Ishikawa (cell line): ENCODE data around the gene CD300LG.

Source experiments
- TAF1 ChIP-seq: IDR thresholded peaks from 2 replicates; pipeline ENCODE4 v1.6.1; 2012; ENCODE audit warnings: low read depth, mild to moderate bottlenecking
- TCF12 ChIP-seq: IDR thresholded peaks from 2 replicates; pipeline ENCODE4 v1.6.1; 2012; ENCODE audit warnings: low read depth
- TEAD4 ChIP-seq: IDR thresholded peaks from 2 replicates; pipeline ENCODE4 v1.6.1; 2012

DNA sequence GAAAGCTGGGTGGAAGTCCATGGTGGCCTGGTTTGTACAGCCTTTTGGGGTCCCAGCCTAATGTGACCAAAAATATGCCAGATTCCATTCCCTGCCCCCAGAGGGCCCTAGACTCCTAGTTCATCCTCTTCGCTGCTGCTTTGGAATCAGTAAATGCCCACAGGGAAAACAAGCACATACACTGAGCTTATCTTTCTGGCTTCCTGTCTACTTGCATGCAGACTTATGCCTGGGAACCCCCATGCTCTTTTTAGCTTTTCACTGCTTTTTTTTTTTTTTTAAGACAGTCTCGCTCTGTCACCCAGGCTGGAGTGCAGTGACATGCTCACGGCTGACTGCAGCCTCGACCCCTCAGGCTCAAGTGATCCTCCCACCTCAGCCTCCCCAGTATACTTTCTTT lies 6.2 kb upstream of the CD300LG start:
- TF ChIP-seq TAF1 (no peak), TEAD4 (no peak), TCF12 (no peak)
